Peyer's patch (tissue), 4 donors: ENCODE data around the gene MGST1.

Source experiments
- POLR2A ChIP-seq, 2 donors: fragments of 450-650 bp; IDR thresholded peaks; one replicate each; pipeline ENCODE4 v1.5.1; 2017; ENCODE audit warnings: antibody characterized with exemption in 2 of 2, mild to moderate bottlenecking in 2 of 2, moderate library complexity in 2 of 2
- TF ChIP-seq, protein P1 (sequence below), 6 experiments: fragments of 450-650 bp in 4 of 6; fragments of 200-600 bp in 2 of 6; sonication (generic) in 1 of 6; IDR thresholded peaks; one replicate each; pipeline ENCODE4 v1.5.1; 2017 to 2019; ENCODE audit warnings: antibody characterized with exemption in 6 of 6, mild to moderate bottlenecking in 3 of 6, moderate library complexity in 1 of 6

GRCh38 chr12:16387919-16388318 is 40.5 kb downstream of the MGST1 start:
- TF ChIP-seq, protein P1, sequence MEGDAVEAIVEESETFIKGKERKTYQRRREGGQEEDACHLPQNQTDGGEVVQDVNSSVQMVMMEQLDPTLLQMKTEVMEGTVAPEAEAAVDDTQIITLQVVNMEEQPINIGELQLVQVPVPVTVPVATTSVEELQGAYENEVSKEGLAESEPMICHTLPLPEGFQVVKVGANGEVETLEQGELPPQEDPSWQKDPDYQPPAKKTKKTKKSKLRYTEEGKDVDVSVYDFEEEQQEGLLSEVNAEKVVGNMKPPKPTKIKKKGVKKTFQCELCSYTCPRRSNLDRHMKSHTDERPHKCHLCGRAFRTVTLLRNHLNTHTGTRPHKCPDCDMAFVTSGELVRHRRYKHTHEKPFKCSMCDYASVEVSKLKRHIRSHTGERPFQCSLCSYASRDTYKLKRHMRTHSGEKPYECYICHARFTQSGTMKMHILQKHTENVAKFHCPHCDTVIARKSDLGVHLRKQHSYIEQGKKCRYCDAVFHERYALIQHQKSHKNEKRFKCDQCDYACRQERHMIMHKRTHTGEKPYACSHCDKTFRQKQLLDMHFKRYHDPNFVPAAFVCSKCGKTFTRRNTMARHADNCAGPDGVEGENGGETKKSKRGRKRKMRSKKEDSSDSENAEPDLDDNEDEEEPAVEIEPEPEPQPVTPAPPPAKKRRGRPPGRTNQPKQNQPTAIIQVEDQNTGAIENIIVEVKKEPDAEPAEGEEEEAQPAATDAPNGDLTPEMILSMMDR (IDR thresholded peaks at IDR 0.05): no peak
- no peak for TF ChIP-seq POLR2A (IDR thresholded peaks at IDR 0.05)
